GM12878 (cell line): ENCODE results near the gene SETBP1. TPM values are rescaled to one million over a fixed set of nuclear protein-coding genes. Genes with fewer than 3 reads are reported as not detected.

ENCODE experiments used
- ATAC-seq: fragments of 200-7000 bp; cut with Tn5 transposase; 3 replicates; pipeline ENCODE4 v1.9.1; 2020; ENCODE audit warnings: mild to moderate bottlenecking, moderate library complexity
- BruUV-seq: library from RNA; stranded (reverse); fragments of 400-500 nt; replicated peaks from 2 replicates; lab custom pipeline; 2021; lab: Mats Ljungman, UMichigan
- CTCF ChIA-PET: fragments of 300-600 bp; sonication (Branson Sonifier 250); formaldehyde crosslinking; extraction: SDS; loops from one replicate; lab custom pipeline; 2021; ENCODE audit warnings: inconsistent platforms; lab: Yijun Ruan, JAX
- POLR2A ChIA-PET: fragments of 350-600 bp; formaldehyde crosslinking; extraction: SDS; loops from one replicate; lab custom pipeline; 2021; ENCODE audit warnings: inconsistent platforms; lab: Charles Lee
- RAD21 ChIA-PET: fragments of 300-600 bp; sonication (Branson Sonifier 250); formaldehyde crosslinking; loops from one replicate; lab custom pipeline; 2023; ENCODE audit warnings: antibody characterized with exemption; ENCODE audit not compliant: unreplicated experiment; lab: Charles Lee
- SMC1A ChIA-PET: fragments of 300-600 bp; sonication (Branson Sonifier 250); formaldehyde crosslinking; loops from one replicate; lab custom pipeline; 2023; ENCODE audit not compliant: unreplicated experiment, uncharacterized antibody; lab: Charles Lee
- DNase-seq: peaks from one replicate; pipeline ENCODE4 v3.0.0-alpha.2; 2011; ENCODE audit warnings: low read depth, low spot score
- FAIRE-seq: peaks from 3 replicates; lab custom pipeline; 2011; peaks lifted over from hg19 to GRCh38; lab: Jason Lieb, UNC
- H2AFZ ChIP-seq: 2 replicates; pipeline ENCODE4 v1.6.0; 2011; ENCODE audit warnings: low read depth, low read length, control low read depth; ENCODE audit not compliant: control insufficient read depth
- H3K27ac ChIP-seq: 2 replicates; pipeline ENCODE4 v1.5.1; 2011; ENCODE audit warnings: control low read depth; ENCODE audit not compliant: control insufficient read depth, insufficient read depth
- H3K27me3 ChIP-seq, 2 experiments: replicated peaks in 1 of 2; 2 replicates each; pipeline versions ENCODE4 v1.6.0 to v1.6.1; 2011; ENCODE audit warnings: low read length in 1 of 2; ENCODE audit not compliant: control insufficient read depth in 2 of 2, insufficient read depth in 2 of 2
- H3K36me3 ChIP-seq, 2 experiments: 2 replicates each; pipeline ENCODE4 v1.5.1; 2011; ENCODE audit warnings: low read length in 1 of 2; ENCODE audit not compliant: control insufficient read depth in 2 of 2, insufficient read depth in 2 of 2
- H3K4me1 ChIP-seq: 2 replicates; pipeline ENCODE4 v1.6.1; 2011; ENCODE audit warnings: mild to moderate bottlenecking, low read length, moderate library complexity, mixed read lengths; ENCODE audit not compliant: control insufficient read depth, insufficient read depth
- H3K4me2 ChIP-seq: 2 replicates; pipeline ENCODE4 v1.6.0; 2011; ENCODE audit warnings: control low read depth; ENCODE audit not compliant: control insufficient read depth, insufficient read depth
- H3K4me3 ChIP-seq: fragments of 200-600 bp; sonication (generic); 2 replicates; pipeline ENCODE4 v1.5.1; 2016
- H3K79me2 ChIP-seq: 2 replicates; pipeline ENCODE4 v1.6.0; 2011; ENCODE audit warnings: low read length; ENCODE audit not compliant: control insufficient read depth, insufficient read depth
- H3K9ac ChIP-seq: 2 replicates; pipeline ENCODE4 v1.8.0; 2011; ENCODE audit warnings: low read length, control low read depth, mixed read lengths; ENCODE audit not compliant: control insufficient read depth, insufficient read depth
- H3K9me3 ChIP-seq: replicated peaks from 3 replicates; pipeline ENCODE4 v1.5.1; 2011; ENCODE audit warnings: mild to moderate bottlenecking, low read length; ENCODE audit not compliant: control insufficient read depth, insufficient read depth
- H4K20me1 ChIP-seq: 2 replicates; pipeline ENCODE4 v1.6.0; 2011; ENCODE audit not compliant: control insufficient read depth, insufficient read depth
- BACH1 ChIP-seq: fragments of 450-650 bp; IDR thresholded peaks from 2 replicates; pipeline ENCODE4 v1.6.1; 2017; ENCODE audit warnings: mild to moderate bottlenecking, borderline replicate concordance
- CBX5 ChIP-seq: sonication (generic); IDR thresholded peaks from 2 replicates; pipeline ENCODE4 v1.6.1; 2016; ENCODE audit warnings: low read depth, moderate library complexity, mild to moderate bottlenecking, inconsistent platforms
- DPF2 ChIP-seq: fragments of 450-650 bp; IDR thresholded peaks from 2 replicates; pipeline ENCODE4 v1.6.1; 2017; ENCODE audit warnings: mild to moderate bottlenecking
- ESRRA ChIP-seq: IDR thresholded peaks from 2 replicates; pipeline ENCODE4 v1.6.1; 2012; ENCODE audit warnings: mild to moderate bottlenecking, low read length, improper control_type of control experiment
- HDAC2 ChIP-seq: fragments of 200-600 bp; sonication (generic); IDR thresholded peaks from 2 replicates; pipeline ENCODE4 v1.6.1; 2017
- IRF4 ChIP-seq: IDR thresholded peaks from 2 replicates; pipeline ENCODE4 v1.6.1; 2011; ENCODE audit warnings: low read depth, low read length
- MEF2B ChIP-seq: fragments of 450-650 bp; IDR thresholded peaks from 2 replicates; pipeline ENCODE4 v1.6.1; 2018; ENCODE audit warnings: mild to moderate bottlenecking, moderate library complexity; ENCODE audit not compliant: partially characterized antibody, poor library complexity, severe bottlenecking
- MLLT1 ChIP-seq: fragments of 450-650 bp; IDR thresholded peaks from 2 replicates; pipeline ENCODE4 v1.6.1; 2016; ENCODE audit warnings: mild to moderate bottlenecking
- MXI1 ChIP-seq: fragments of 150-350 bp; IDR thresholded peaks from 2 replicates; pipeline ENCODE4 v1.6.1; 2011; ENCODE audit warnings: low read depth, mild to moderate bottlenecking, inconsistent platforms, low read length, improper control_type of control experiment
- NFYB ChIP-seq: IDR thresholded peaks from 2 replicates; pipeline ENCODE4 v1.6.1; 2011; ENCODE audit warnings: low read depth, mild to moderate bottlenecking, low read length, improper control_type of control experiment, moderate library complexity; ENCODE audit not compliant: insufficient read depth
- RELA ChIP-seq: fragments of 450-650 bp; IDR thresholded peaks from 2 replicates; pipeline ENCODE4 v1.8.0; 2014; ENCODE audit warnings: borderline replicate concordance; ENCODE audit not compliant: partially characterized antibody
- SMAD1 ChIP-seq: fragments of 450-650 bp; IDR thresholded peaks from 2 replicates; pipeline ENCODE4 v1.6.1; 2018; ENCODE audit warnings: mild to moderate bottlenecking, low read depth; ENCODE audit not compliant: partially characterized antibody
- SMC3 ChIP-seq: IDR thresholded peaks from 2 replicates; pipeline ENCODE4 v1.6.1; 2011; ENCODE audit warnings: low read length, improper control_type of control experiment, borderline replicate concordance
- TBL1XR1 ChIP-seq: IDR thresholded peaks from 2 replicates; pipeline ENCODE4 v1.6.1; 2012; ENCODE audit warnings: low read depth, low read length, improper control_type of control experiment
- WRNIP1 ChIP-seq: IDR thresholded peaks from 2 replicates; pipeline ENCODE4 v1.6.1; 2011; ENCODE audit warnings: low read depth, low read length, improper control_type of control experiment, borderline replicate concordance
- ZBED1 ChIP-seq: IDR thresholded peaks from 2 replicates; pipeline ENCODE4 v1.6.1; 2016; ENCODE audit warnings: borderline replicate concordance
- ZBTB11 ChIP-seq: fragments of 450-650 bp; formaldehyde crosslinking; IDR thresholded peaks from 2 replicates; pipeline ENCODE4 v1.5.0; 2022; ENCODE audit warnings: mild to moderate bottlenecking, missing genetic modification characterization
- ZNF24 ChIP-seq: fragments of 450-650 bp; IDR thresholded peaks from 2 replicates; pipeline ENCODE4 v1.6.1; 2017; ENCODE audit warnings: antibody characterized with exemption, mild to moderate bottlenecking
- ZNF274 ChIP-seq: IDR thresholded peaks from one replicate; pipeline ENCODE4 v1.8.0; 2011; ENCODE audit not compliant: insufficient read length, insufficient read depth
- ZNF622 ChIP-seq: fragments of 450-650 bp; IDR thresholded peaks from 2 replicates; pipeline ENCODE4 v1.6.1; 2017; ENCODE audit warnings: mild to moderate bottlenecking, inconsistent platforms
- WGBS: methylation state at CpG from one replicate; pipeline ENCODE4 v1.1.6; 2016; ENCODE audit warnings: low lambda C conversion rate; ENCODE audit not compliant: insufficient replicate concordance, insufficient coverage; ENCODE audit errors: missing lambda C conversion rate; 5-methylcytosine and 5-hydroxymethylcytosine counted together
- in situ Hi-C: fragments of 300-500 bp; cut with MboI; formaldehyde crosslinking; loops from 9 replicates; pipeline ENCODE4 v1.14.3; 2018; ENCODE audit warnings: mixed read lengths
- intact Hi-C: fragments of 100-400 bp; cut with micrococcal nuclease; formaldehyde crosslinking; loops from one replicate; pipeline ENCODE4 v1.14.2; 2022; ENCODE audit not compliant: unreplicated experiment
- polyA plus RNA-seq, 11 experiments: library from polyadenylated mRNA; depleted of rRNA in 4 of 11; unstranded in 6 of 11; stranded (reverse) in 5 of 11; fragments of >200 nt; fragmentation: Nextera tagmentation in 4 of 11; fragmentation: Illumina TruSeq in 1 of 11; extraction: Ambion mirVana in 4 of 11; extraction: Trizol in 1 of 11; gene quantifications; 1 replicate in 1 of 11; 2 replicates in 10 of 11; pipeline versions ENCODE4 v1.2.1 to v1.2.3, GENCODE V29; 2011 to 2016; ENCODE audit warnings: inconsistent platforms in 2 of 11, missing spikeins in 2 of 11, low read depth in 1 of 11
- total RNA-seq, 4 experiments: library from RNA; depleted of rRNA in 3 of 4; stranded (reverse); fragments of >200 nt in 3 of 4; fragmentation: Illumina TruSeq in 1 of 4; extraction: Trizol in 1 of 4; gene quantifications; 2 replicates each; pipeline versions ENCODE4 v1.2.1 to v1.2.3, GENCODE V29; 2013 to 2021

Gene SETBP1
- total and polyA plus RNA-seq, 10 of the 15 experiments (the other 5 are each of a cell fraction or from before 2014, with no cell fraction given) = 0.99 to 29.7 (median 8.3) TPM

GRCh38 chr18:45046228-45046627 lies 365.5 kb downstream of the SETBP1 start:
- H3K9ac ChIP-seq = no peak overlapping the region
- FAIRE-seq (no peak), ATAC-seq (no peak), DNase-seq (no peak)
- H3K79me2 ChIP-seq = no peaks in the 10 kb centered on the region
- SMC1A ChIA-PET = interaction anchor here (1.6 kb wide), 1 partner anchor 11 kb away, joined by 4 read pairs; no protein-coding TSS in a partner anchor
- H3K27me3 ChIP-seq = no peaks in the 10 kb centered on the region
- no peak overlapping the region for H2AFZ ChIP-seq
- no peaks in the 10 kb centered on the region for H3K4me1 ChIP-seq
- no peak overlapping the region for H3K4me2 ChIP-seq
- WGBS = 45% methylated on average over 3 of the region's 3 CpGs
- no TSS peak for BruUV-seq
- CTCF ChIA-PET = no interaction called here
- in situ Hi-C loops (no loop called here), intact Hi-C loops (no loop called here)
- H4K20me1 ChIP-seq = no peaks in the 10 kb centered on the region
- no peaks in the 10 kb centered on the region for H3K36me3 ChIP-seq
- RAD21 ChIA-PET = no interaction called here
- H3K9me3 ChIP-seq = no peaks in the 10 kb centered on the region
- no peak overlapping the region for H3K27ac ChIP-seq
- no peak overlapping the region for H3K4me3 ChIP-seq
- POLR2A ChIA-PET = no interaction called here
- TF ChIP-seq BACH1 (no peak), ZBTB11 (CRISPR knock-in tag) (no peak), IRF4 (no peak), RELA (no peak), CBX5 (no peak), MXI1 (no peak), ESRRA (no peak), ZBED1 (no peak), ZNF622 (no peak), SMAD1 (no peak), ZNF274 (no peak), ZNF24 (no peak), TBL1XR1 (no peak), NFYB (no peak), DPF2 (no peak), SMC3 (no peak), WRNIP1 (no peak), HDAC2 (no peak), MEF2B (no peak), MLLT1 (no peak)
